GM12891 (cell line): Measurements from ENCODE around the gene HCN1.

Experiments used
- POLR2A ChIP-seq: IDR thresholded peaks from 2 replicates; pipeline ENCODE4 v1.6.1; 2011; ENCODE audit warnings: low read depth, low read length, control low read depth
- POLR2AphosphoS5 ChIP-seq: IDR thresholded peaks from 2 replicates; pipeline ENCODE4 v1.6.1; 2011; ENCODE audit warnings: low read depth, low read length, control low read depth
- POU2F2 ChIP-seq: IDR thresholded peaks from 2 replicates; pipeline ENCODE4 v1.6.1; 2011; ENCODE audit warnings: low read depth, mild to moderate bottlenecking, control low read depth, low read length, moderate library complexity
- SPI1 ChIP-seq: IDR thresholded peaks from 2 replicates; pipeline ENCODE4 v1.6.1; 2011; ENCODE audit warnings: low read depth, low read length, control low read depth
- TAF1 ChIP-seq: IDR thresholded peaks from 2 replicates; pipeline ENCODE4 v1.6.1; 2011; ENCODE audit warnings: low read depth, low read length, control low read depth

DNA sequence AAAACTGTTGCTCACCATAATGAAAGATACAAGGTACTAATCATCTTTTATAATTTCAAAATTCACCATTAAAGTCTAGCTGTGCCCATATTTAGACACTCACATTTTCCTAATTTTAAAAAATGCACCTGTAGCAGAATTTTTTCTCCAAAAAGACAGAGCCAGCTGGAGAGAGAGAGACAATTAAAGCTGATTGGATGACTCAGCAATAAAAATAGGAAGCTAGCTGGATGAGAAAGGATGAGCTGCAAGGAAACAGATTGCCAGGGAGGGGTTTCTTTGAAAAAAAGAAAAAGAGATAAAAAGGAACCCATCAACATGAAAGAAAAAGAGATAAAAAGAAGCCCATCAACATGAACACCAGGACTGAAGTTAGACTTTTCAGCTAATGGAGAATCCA lies 73.8 kb downstream of the HCN1 start:
- no peak for TF ChIP-seq POLR2A
- TF ChIP-seq TAF1 = no peak
- TF ChIP-seq POLR2AphosphoS5 = no peak
- TF ChIP-seq SPI1 = no peak
- TF ChIP-seq POU2F2 = no peak
